ENCODE results near the gene PPM1L. TPM values are rescaled to one million over a fixed set of nuclear protein-coding genes. Genes with fewer than 3 reads are reported as not detected.

PPM1L gene
- total RNA-seq, result 106 TPM

DNA sequence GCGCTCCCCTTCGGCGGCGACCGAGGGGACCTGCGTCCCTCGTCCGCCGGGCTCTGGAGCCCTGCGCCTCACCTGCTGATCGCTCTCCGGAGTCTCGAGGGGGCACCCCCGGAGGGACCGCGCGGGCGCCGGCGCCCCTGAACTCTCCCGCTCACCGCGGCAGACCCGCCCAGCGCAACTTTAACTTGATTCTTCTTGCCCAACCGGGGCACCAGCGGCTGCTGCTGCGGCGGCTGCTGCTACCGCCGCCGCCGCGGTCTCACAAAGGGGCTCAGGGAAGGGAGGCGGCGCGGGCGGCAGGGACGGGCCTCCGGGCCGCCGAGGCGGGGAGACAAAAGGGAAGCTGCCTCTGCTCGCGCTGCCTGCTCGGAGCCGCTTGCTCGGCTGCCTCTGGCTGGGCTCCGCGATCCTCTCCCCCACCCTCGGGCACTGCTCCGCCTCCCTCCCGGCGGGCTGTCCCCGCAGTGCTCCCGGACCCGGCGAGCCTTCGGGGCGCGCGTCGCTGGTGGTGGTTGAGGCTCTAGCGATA lies at the start of gene PPM1L:
Gene PPM1L (plus strand): TSS at position 456 of the 529 bp plus-strand sequence.

DNA sequence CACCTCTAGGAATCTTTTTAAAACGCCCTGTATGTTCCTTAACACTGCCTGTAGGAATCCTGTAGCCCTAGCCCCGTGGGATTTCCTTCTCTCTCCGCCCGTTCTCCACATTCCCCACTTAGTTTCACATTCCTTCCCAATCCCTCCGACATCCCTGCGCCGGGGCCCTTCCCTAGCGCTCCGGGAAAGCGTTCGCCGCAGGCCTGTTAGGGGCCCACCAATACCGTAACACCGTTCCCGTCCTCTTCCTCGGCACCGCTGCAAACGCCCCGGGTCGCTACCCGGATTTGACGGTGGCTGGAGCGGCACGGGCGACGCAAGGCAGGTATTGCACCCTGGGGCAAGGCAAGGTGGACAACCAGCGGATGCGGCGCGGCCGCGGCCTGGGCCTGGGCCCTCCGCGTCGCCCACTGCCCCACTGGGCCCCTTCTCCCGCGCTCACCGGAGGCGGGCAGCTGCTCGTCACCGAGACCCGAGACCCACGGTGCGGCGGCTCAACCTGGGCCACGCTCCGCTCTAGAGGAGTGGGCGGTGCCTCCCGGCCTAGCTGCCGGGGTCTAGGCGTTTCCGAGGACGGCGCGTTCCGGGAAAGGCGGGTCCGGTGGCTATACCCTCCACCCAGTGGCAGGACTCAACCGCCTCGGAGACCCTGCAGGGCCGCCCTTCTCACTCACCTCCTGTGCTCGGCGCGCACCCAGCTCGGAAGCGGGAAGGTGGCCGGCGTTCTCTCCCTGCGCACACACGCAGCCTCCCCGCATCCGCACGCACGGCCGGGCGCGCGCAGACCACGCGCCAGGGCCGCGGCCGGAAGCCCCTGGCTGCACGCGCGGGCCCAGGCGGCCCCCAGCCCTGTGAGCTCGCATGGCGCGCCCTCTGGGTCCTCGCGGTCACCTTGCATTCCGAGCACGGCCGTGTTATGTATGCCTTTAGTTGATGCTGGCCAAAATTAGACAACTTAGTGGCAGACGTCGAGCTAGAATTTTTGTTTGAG lies 348.8 kb downstream of the PPM1L start, which contains the start of gene B3GALNT1:
Gene B3GALNT1 (minus strand): TSS at position 789 of the 991 bp plus-strand sequence. CDS start 18,595 bp downstream, outside the sequence.

Other genes with a start within 250 kb of the PPM1L start
- gene KPNA4, start 190.7 kb upstream of the PPM1L start, total RNA-seq, result 38.5 TPM
- gene ARL14, start 79.1 kb upstream of the PPM1L start, total RNA-seq, result not detected

Measured in parietal lobe (tissue), 1 donor.